Uterus (tissue), 2 donors: ENCODE results near the gene ETS1.

ENCODE experiments used
- POLR2A ChIP-seq, 2 donors: fragments of 450-650 bp; IDR thresholded peaks; one replicate each; pipeline ENCODE4 v1.6.1; 2016; ENCODE audit warnings: antibody characterized with exemption in 2 of 2, mild to moderate bottlenecking in 1 of 2, moderate library complexity in 1 of 2
- TF ChIP-seq, protein P1 (sequence below), 4 experiments: fragments of 200-600 bp in 2 of 4; fragments of 450-650 bp in 2 of 4; sonication (generic) in 2 of 4; IDR thresholded peaks; one replicate each; pipeline ENCODE4 v1.5.1; 2016 to 2019; ENCODE audit warnings: antibody characterized with exemption in 4 of 4, mild to moderate bottlenecking in 2 of 4, moderate library complexity in 1 of 4

GRCh38 chr11:128476729-128477128, 110.6 kb downstream of the ETS1 start:
- TF ChIP-seq, protein P1, sequence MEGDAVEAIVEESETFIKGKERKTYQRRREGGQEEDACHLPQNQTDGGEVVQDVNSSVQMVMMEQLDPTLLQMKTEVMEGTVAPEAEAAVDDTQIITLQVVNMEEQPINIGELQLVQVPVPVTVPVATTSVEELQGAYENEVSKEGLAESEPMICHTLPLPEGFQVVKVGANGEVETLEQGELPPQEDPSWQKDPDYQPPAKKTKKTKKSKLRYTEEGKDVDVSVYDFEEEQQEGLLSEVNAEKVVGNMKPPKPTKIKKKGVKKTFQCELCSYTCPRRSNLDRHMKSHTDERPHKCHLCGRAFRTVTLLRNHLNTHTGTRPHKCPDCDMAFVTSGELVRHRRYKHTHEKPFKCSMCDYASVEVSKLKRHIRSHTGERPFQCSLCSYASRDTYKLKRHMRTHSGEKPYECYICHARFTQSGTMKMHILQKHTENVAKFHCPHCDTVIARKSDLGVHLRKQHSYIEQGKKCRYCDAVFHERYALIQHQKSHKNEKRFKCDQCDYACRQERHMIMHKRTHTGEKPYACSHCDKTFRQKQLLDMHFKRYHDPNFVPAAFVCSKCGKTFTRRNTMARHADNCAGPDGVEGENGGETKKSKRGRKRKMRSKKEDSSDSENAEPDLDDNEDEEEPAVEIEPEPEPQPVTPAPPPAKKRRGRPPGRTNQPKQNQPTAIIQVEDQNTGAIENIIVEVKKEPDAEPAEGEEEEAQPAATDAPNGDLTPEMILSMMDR (IDR thresholded peaks at IDR 0.05): no peak
- TF ChIP-seq POLR2A (IDR thresholded peaks at IDR 0.05): no peak
